Astrocyte (in vitro differentiated cells and primary cell): ENCODE results near the gene IFITM5. TPM values are rescaled to one million over a fixed set of nuclear protein-coding genes. Genes with fewer than 3 reads are reported as not detected.
"Not testable (repeated sequence)": the region's sequence is repeated elsewhere in the genome, so short reads cannot be mapped to it uniquely, and the experiment has no call there.

Experiments
- DNase-seq: peaks from one replicate; pipeline ENCODE4 v3.0.0-alpha.2; 2010; ENCODE audit warnings: low read depth
- FAIRE-seq: peaks from 2 replicates; lab custom pipeline; 2011; peaks lifted over from hg19 to GRCh38; lab: Jason Lieb, UNC
- H2AFZ ChIP-seq: 2 replicates; pipeline ENCODE4 v1.6.0; 2012; ENCODE audit warnings: low read depth, low read length, inconsistent platforms
- H3K27ac ChIP-seq: 2 replicates; pipeline ENCODE4 v1.5.1; 2011; ENCODE audit warnings: low read depth, low read length, inconsistent platforms
- H3K27me3 ChIP-seq: 2 replicates; pipeline ENCODE4 v1.6.0; 2011; ENCODE audit warnings: low read length, inconsistent platforms; ENCODE audit not compliant: insufficient read depth
- H3K36me3 ChIP-seq: 2 replicates; pipeline ENCODE4 v1.5.1; 2011; ENCODE audit warnings: low read length, inconsistent platforms; ENCODE audit not compliant: insufficient read depth
- H3K4me1 ChIP-seq: 2 replicates; pipeline ENCODE4 v1.5.1; 2011; ENCODE audit warnings: low read length, inconsistent platforms; ENCODE audit not compliant: insufficient read depth
- H3K4me2 ChIP-seq: 2 replicates; pipeline ENCODE4 v1.6.0; 2012; ENCODE audit warnings: low read length, inconsistent platforms
- H3K4me3 ChIP-seq: 2 replicates; pipeline ENCODE4 v1.5.1; 2011; ENCODE audit warnings: low read depth, mild to moderate bottlenecking, low read length, inconsistent platforms; ENCODE audit not compliant: insufficient read depth
- H3K79me2 ChIP-seq: 2 replicates; pipeline ENCODE4 v1.6.0; 2012; ENCODE audit warnings: mild to moderate bottlenecking, low read length, inconsistent platforms; ENCODE audit not compliant: insufficient read depth
- H3K9ac ChIP-seq: 2 replicates; pipeline ENCODE4 v1.6.0; 2012; ENCODE audit warnings: mild to moderate bottlenecking, low read length, inconsistent platforms
- H3K9me3 ChIP-seq: 2 replicates; pipeline ENCODE4 v1.5.1; 2012; ENCODE audit warnings: low read depth, mild to moderate bottlenecking, low read length, inconsistent platforms; ENCODE audit not compliant: insufficient read depth
- H4K20me1 ChIP-seq: 2 replicates; pipeline ENCODE4 v1.6.0; 2012; ENCODE audit warnings: low read length, inconsistent platforms; ENCODE audit not compliant: insufficient read depth
- H3K27ac Mint-ChIP-seq: one replicate; pipeline ENCODE4 v1.8.0; 2021; ENCODE audit warnings: mild to moderate bottlenecking, mixed read lengths; ENCODE audit not compliant: unreplicated experiment
- H3K27me3 Mint-ChIP-seq: one replicate; pipeline ENCODE4 v1.8.0; 2021; ENCODE audit warnings: low read depth, mixed read lengths; ENCODE audit not compliant: unreplicated experiment
- H3K36me3 Mint-ChIP-seq: one replicate; pipeline ENCODE4 v1.8.0; 2021; ENCODE audit warnings: low read depth, mixed read lengths; ENCODE audit not compliant: unreplicated experiment
- H3K4me1 Mint-ChIP-seq: one replicate; pipeline ENCODE4 v1.8.0; 2021; ENCODE audit warnings: low read depth, mixed read lengths; ENCODE audit not compliant: unreplicated experiment
- H3K4me3 Mint-ChIP-seq: one replicate; pipeline ENCODE4 v1.8.0; 2021; ENCODE audit warnings: mild to moderate bottlenecking, moderate library complexity, mixed read lengths; ENCODE audit not compliant: unreplicated experiment
- H3K9me3 Mint-ChIP-seq: one replicate; pipeline ENCODE4 v1.8.0; 2021; ENCODE audit warnings: mild to moderate bottlenecking, mixed read lengths; ENCODE audit not compliant: unreplicated experiment
- CTCF ChIP-seq: IDR thresholded peaks from 2 replicates; pipeline ENCODE4 v1.5.1; 2011; ENCODE audit warnings: low read depth, mild to moderate bottlenecking, inconsistent platforms, low read length, moderate library complexity; ENCODE audit not compliant: insufficient read depth
- EZH2 ChIP-seq: IDR thresholded peaks from 2 replicates; pipeline ENCODE4 v1.6.1; 2012; ENCODE audit warnings: mild to moderate bottlenecking, low read length, inconsistent platforms; ENCODE audit not compliant: insufficient read depth
- total RNA-seq: library from RNA; stranded (reverse); gene quantifications from 2 replicates; pipeline ENCODE4 v1.2.1, GENCODE V29; 2021

IFITM5 gene
- total RNA-seq, 1 donor from 2014 or later: not detected

DNA sequence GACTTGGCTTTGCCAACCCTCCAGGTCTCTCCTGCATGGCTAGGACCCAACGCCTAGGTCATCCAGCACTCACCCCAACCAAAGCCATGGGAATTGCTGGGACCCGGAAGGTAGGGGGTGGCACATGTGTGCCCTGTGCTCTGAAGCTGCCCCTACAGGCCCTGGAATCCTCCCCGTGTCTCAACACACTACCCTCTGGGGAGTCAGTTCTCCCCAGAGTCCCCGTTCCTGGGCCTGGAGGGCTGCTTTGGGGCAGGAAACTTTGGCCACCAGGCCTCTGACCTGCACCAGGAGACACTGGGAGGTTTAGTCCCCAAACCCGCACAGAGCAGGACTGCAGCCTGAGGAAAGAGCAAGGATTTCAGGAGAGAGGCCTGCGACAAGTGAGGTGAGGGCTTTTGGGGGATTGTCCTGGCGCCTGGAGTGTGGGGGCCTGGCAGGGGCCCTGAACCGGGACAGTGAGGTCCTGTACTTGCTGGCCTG lies 14.0 kb upstream of the IFITM5 start:
- no peaks in the 10 kb centered on the region for H4K20me1 ChIP-seq
- H3K27me3 Mint-ChIP-seq: no peaks in the 10 kb centered on the region
- FAIRE-seq: no peak
- peaks cover 7% of the 10 kb centered on the region for H3K36me3 Mint-ChIP-seq
- peak overlapping the region; percentile 95 for H3K4me3 Mint-ChIP-seq
- no peaks in the 10 kb centered on the region for H3K36me3 ChIP-seq
- no peak overlapping the region for H3K4me3 ChIP-seq
- peaks cover 26% of the 10 kb centered on the region for H3K27me3 ChIP-seq
- H3K4me2 ChIP-seq: no peak overlapping the region
- no peak overlapping the region for H3K27ac ChIP-seq
- peak overlapping the region; percentile 83 for H3K27ac Mint-ChIP-seq
- peaks cover 6% of the 10 kb centered on the region for H3K79me2 ChIP-seq
- peaks cover 18% of the 10 kb centered on the region for H3K4me1 ChIP-seq
- no peaks in the 10 kb centered on the region for H3K9me3 ChIP-seq
- DNase-seq: no peak
- peaks cover 32% of the 10 kb centered on the region for H3K4me1 Mint-ChIP-seq
- no peaks in the 10 kb centered on the region for H3K9me3 Mint-ChIP-seq
- H3K9ac ChIP-seq: no peak overlapping the region
- TF ChIP-seq EZH2: no peak
- TF ChIP-seq CTCF: no peak
- H2AFZ ChIP-seq: no peak overlapping the region

GRCh38 chr11:312092-312816 lies 12.9 kb upstream of the IFITM5 start:
- no peaks in the 10 kb centered on the region for H4K20me1 ChIP-seq
- peak overlapping the region; percentile 41 for H3K4me2 ChIP-seq
- H3K27ac ChIP-seq: no peak overlapping the region
- peaks cover 7% of the 10 kb centered on the region for H3K36me3 Mint-ChIP-seq
- H3K4me3 Mint-ChIP-seq: peak overlapping the region; percentile 95
- H3K4me1 Mint-ChIP-seq: peaks cover 30% of the 10 kb centered on the region
- peaks cover 6% of the 10 kb centered on the region for H3K79me2 ChIP-seq
- H3K27me3 Mint-ChIP-seq: no peaks in the 10 kb centered on the region
- peaks cover 22% of the 10 kb centered on the region for H3K4me1 ChIP-seq
- FAIRE-seq: no peak
- H3K9me3 Mint-ChIP-seq: no peaks in the 10 kb centered on the region
- no peaks in the 10 kb centered on the region for H3K9me3 ChIP-seq
- no peak overlapping the region for H3K9ac ChIP-seq
- TF ChIP-seq CTCF: no peak
- H3K27ac Mint-ChIP-seq: peak overlapping the region; percentile 93
- peaks cover 21% of the 10 kb centered on the region for H3K27me3 ChIP-seq
- H3K36me3 ChIP-seq: no peaks in the 10 kb centered on the region
- no peak for DNase-seq
- H2AFZ ChIP-seq: no peak overlapping the region
- no peak overlapping the region for H3K4me3 ChIP-seq

GRCh38 chr11:311013-311748 lies 11.9 kb upstream of the IFITM5 start:
- not testable (repeated sequence) for H3K27ac ChIP-seq
- peak overlapping the region; percentile 55 for H3K4me2 ChIP-seq

DNA sequence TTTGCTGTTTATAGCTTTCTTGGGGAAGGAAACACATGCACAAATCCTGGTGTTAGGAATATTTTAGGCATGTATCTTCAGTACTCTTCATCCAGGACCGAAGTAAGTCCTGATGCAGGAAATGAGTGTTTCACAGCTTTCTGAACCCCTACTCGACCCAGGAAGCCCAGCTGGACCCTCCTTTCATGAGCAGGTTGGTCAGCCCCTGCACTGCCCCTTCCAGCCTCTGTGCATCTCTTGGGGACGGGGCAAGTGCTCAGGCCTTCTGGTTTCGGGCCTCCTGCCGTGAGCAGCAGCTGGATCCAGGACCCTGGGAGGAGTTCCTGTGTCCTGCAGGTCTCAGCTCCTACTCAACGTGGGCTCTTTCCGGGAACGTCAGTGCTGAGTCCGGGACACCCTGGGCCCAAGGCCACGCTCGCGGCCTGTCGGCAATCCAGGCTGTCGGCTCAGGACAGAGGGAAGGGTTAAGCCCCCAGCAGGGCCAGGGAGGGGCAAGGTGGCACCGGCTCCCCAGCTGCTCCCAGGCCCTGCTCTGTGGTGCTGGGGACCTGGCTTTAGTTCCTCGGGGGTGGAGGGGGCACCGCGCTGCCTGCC lies 10.8 kb upstream of the IFITM5 start:
- not testable (repeated sequence) for DNase-seq, H3K27me3 Mint-ChIP-seq, H2AFZ ChIP-seq, H3K27ac ChIP-seq, FAIRE-seq, H3K27me3 ChIP-seq, H3K9me3 ChIP-seq, H4K20me1 ChIP-seq, H3K9ac ChIP-seq, H3K36me3 ChIP-seq, H3K36me3 Mint-ChIP-seq, H3K9me3 Mint-ChIP-seq, H3K79me2 ChIP-seq
- peaks cover 25% of the 10 kb centered on the region for H3K4me1 Mint-ChIP-seq
- H3K4me3 Mint-ChIP-seq: peak overlapping the region; percentile 94
- H3K27ac Mint-ChIP-seq: peak overlapping the region; percentile 50
- Histone ChIP-seq H3K4me3 (peak overlapping the region; percentile 12), H3K4me2 (peak overlapping the region; percentile 91), H3K4me1 (peaks cover 22% of the 10 kb centered on the region)

More at GRCh38 chr11:311013-311748, 11.9 kb upstream of the IFITM5 start:
- Mint-ChIP-seq H3K27ac (peak overlapping the region; percentile 93), H3K4me1 (peaks cover 25% of the 10 kb centered on the region), H3K4me3 (peak overlapping the region; percentile 81)
- H3K36me3 ChIP-seq, DNase-seq, H3K79me2 ChIP-seq, H4K20me1 ChIP-seq, H3K9me3 Mint-ChIP-seq, H3K9ac ChIP-seq, H3K27me3 Mint-ChIP-seq, H2AFZ ChIP-seq, FAIRE-seq, H3K36me3 Mint-ChIP-seq, H3K9me3 ChIP-seq, H3K4me3 ChIP-seq: not testable (repeated sequence)
- peaks cover 10% of the 10 kb centered on the region for H3K27me3 ChIP-seq
- H3K4me1 ChIP-seq: peaks cover 22% of the 10 kb centered on the region
